Measurements from ENCODE around the gene RAD51B. TPM values are rescaled to one million over a fixed set of nuclear protein-coding genes. Genes with fewer than 3 reads are reported as not detected.
A peak's percentile ranks its signal among the peaks of the same experiment; 100 is the strongest.

Gene RAD51B
- total RNA-seq, 6 donors from 2014 or later = 10.6 to 63.9 (median 18.4) TPM

- H3K27me3 ChIP-seq = no peaks in the 10 kb centered on the region
- no peak for ATAC-seq (ENCODE audit: low FRiP score in 2 of 2)
- 73 to 75% methylated on average over 3 of the region's 3 CpGs for WGBS, 2 donors
Observed at GRCh38 chr14:67875175-67876006, 55.8 kb downstream of the RAD51B start.

DNA sequence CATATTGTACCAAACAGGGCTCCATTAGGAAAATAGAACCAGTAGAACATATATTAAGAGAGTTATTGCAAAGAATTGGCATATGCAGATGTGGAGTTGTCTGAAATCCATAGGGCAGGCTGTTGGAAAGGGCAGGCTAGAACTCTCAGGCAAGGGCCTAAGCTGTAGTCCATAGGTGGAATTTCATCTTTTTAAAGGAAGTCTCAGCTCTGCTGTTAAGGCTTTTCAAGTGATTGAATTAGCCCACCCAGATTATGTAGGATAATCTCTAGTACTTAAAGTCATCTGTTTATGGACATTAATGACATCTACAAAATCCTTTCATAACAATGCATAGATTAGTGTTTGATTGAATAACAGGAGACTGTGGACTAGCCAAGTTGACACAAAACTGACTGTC lies 59.4 kb downstream of the RAD51B start:
- Histone ChIP-seq H3K27me3 (no peaks in the 10 kb centered on the region), H3K27ac (no peak overlapping the region), H3K4me3 (no peak overlapping the region), H3K9me3 (no peaks in the 10 kb centered on the region), H3K4me1 (no peaks in the 10 kb centered on the region), H3K36me3 (no peaks in the 10 kb centered on the region)
- DNase-seq (no peak), ATAC-seq (ENCODE audit: low FRiP score in 2 of 2) (no peak)
- TF ChIP-seq CTCF (IDR thresholded peaks at IDR 0.05) (no peak), EP300 (IDR thresholded peaks at IDR 0.05) (no peak), POLR2A (IDR thresholded peaks at IDR 0.05) (no peak)

More at GRCh38 chr14:67875175-67876006, 55.8 kb downstream of the RAD51B start:
- no peak for DNase-seq
- Histone ChIP-seq H3K36me3 (no peaks in the 10 kb centered on the region), H3K9me3 (no peaks in the 10 kb centered on the region), H3K4me3 (no peak overlapping the region), H3K4me1 (no peaks in the 10 kb centered on the region), H3K27ac (no peak overlapping the region)
- no peak for TF ChIP-seq POLR2A (IDR thresholded peaks at IDR 0.05)
- no peak for TF ChIP-seq POLR2AphosphoS5 (IDR thresholded peaks at IDR 0.05)
- no peak for TF ChIP-seq EP300 (IDR thresholded peaks at IDR 0.05)
- no peak for TF ChIP-seq CTCF (IDR thresholded peaks at IDR 0.05)

GRCh38 chr14:67881225-67881624 lies 61.6 kb downstream of the RAD51B start:
- ATAC-seq (ENCODE audit: low FRiP score in 2 of 2) (peak in 1 of 2 donors; percentile 19), DNase-seq (peak in 1 of 2 donors; percentile 26)
- WGBS, 2 donors = 25 to 41% methylated on average over 2 of the region's 2 CpGs

GRCh38 chr14:67882986-67883555 lies 63.5 kb downstream of the RAD51B start:
- H3K9me3 ChIP-seq = no peaks in the 10 kb centered on the region
- TF ChIP-seq POLR2AphosphoS5 (IDR thresholded peaks at IDR 0.05) (no peak), POLR2A (IDR thresholded peaks at IDR 0.05) (no peak), CTCF (IDR thresholded peaks at IDR 0.05) (no peak), EP300 (IDR thresholded peaks at IDR 0.05) (no peak)
- H3K27me3 ChIP-seq = no peaks in the 10 kb centered on the region
- H3K27ac ChIP-seq = no peak overlapping the region
- DNase-seq = peak in 1 of 2 donors; percentile 36
- no peak overlapping the region for H3K4me3 ChIP-seq
- WGBS, 2 donors = 72 to 85% methylated on average over 4 of the region's 4 CpGs
- H3K4me1 ChIP-seq = no peaks in the 10 kb centered on the region
- peak; percentile 58 to 66 for ATAC-seq (ENCODE audit: low FRiP score in 2 of 2)
- no peaks in the 10 kb centered on the region for H3K36me3 ChIP-seq

More at GRCh38 chr14:67881225-67881624, 61.6 kb downstream of the RAD51B start:
- H3K9me3 ChIP-seq = no peaks in the 10 kb centered on the region
- no peak overlapping the region for H3K27ac ChIP-seq
- H3K4me3 ChIP-seq = no peak overlapping the region
- H3K27me3 ChIP-seq = no peaks in the 10 kb centered on the region
- no peaks in the 10 kb centered on the region for H3K36me3 ChIP-seq
- TF ChIP-seq POLR2AphosphoS5 (IDR thresholded peaks at IDR 0.05) (no peak), POLR2A (IDR thresholded peaks at IDR 0.05) (no peak), EP300 (IDR thresholded peaks at IDR 0.05) (no peak), CTCF (IDR thresholded peaks at IDR 0.05) (no peak)
- H3K4me1 ChIP-seq = no peaks in the 10 kb centered on the region

All from upper lobe of left lung (tissue), 6 donors.